Measurements from ENCODE around the gene ZNF579.

GRCh38 chr19:55585658-55586339 is 5.2 kb upstream of the ZNF579 start:
- TF ChIP-seq CTCF (IDR thresholded peaks at IDR 0.05) (no peak), POLR2A (IDR thresholded peaks at IDR 0.05; ENCODE audit: low read depth) (no peak), POLR2AphosphoS5 (IDR thresholded peaks at IDR 0.05) (no peak)
